Fibroblast of skin of left biceps (primary cell): Measurements from ENCODE around the gene AMZ1.
"Not testable (repeated sequence)": the region's sequence is repeated elsewhere in the genome, so short reads cannot be mapped to it uniquely, and the experiment has no call there.

Experiments
- DNase-seq, 2 experiments: peaks; one replicate each; pipeline ENCODE4 v3.0.0-alpha.2; 2013; ENCODE audit warnings: low read depth in 2 of 2

The AMZ1 gene

DNA sequence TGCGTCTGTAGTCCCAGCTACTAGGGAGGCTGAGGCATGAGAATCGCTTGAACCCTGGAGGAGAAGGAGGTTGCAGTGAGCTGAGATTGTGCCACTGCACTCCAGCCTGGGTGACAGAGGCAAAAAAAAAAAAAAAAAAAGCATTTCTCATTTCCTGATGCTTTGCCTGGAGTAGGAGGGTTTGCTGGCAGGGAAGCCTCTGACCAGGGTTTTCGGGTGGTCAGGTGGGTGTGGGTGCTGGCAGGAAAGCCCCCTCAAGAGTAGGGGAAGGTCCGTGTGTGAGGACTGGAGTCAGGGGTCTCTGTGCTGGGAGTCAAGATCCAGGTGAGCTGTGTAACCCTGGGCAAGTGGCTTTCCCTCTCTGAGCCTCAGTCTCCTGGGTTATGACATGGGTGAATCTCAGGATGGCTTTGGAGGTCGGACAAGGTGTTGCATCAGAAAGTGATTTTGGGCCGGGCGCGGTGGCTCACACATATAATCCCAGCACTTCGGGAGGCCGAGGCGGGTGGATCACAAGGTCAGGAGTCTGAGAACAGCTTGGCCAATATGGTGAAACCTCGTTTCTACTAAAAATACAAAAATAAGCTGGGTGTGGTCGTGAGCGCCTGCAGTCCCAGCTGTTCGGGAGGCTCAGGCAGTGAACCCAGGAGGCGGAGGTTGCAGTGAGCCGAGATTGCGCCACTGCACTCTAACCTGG is 3.2 kb downstream of the AMZ1 start:
- no peak for DNase-seq

DNA sequence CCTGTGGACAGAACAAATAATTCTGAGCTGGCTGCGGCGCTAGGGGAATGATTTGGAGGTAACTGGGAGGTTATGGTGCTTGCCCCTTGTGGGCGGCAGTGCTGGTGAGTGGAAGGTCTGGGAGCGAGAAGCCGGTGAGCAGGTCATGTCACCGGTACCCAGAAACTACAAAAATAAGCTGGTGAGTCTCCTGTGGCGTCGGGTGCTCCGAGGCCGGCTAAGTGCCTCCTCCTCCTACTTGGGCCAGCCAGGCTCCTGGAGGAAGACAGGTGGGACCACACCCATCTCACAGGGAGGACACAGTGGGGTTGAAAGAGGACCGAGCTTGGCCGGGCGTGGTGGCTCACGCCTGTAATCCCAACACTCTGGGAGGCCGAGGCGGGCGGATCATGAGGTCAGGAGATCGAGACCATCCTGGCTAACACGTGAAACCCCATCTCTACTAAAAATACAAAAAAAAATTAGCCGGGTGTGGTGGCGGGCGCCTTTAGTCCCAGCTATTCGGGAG is 4.0 kb downstream of the AMZ1 start:
- not testable (repeated sequence) for DNase-seq

GRCh38 chr7:2692543-2692942 is 4.5 kb downstream of the AMZ1 start:
- no peak for DNase-seq

GRCh38 chr7:2693420-2694121 is 5.6 kb downstream of the AMZ1 start:
- DNase-seq, result not testable (repeated sequence)

- not testable (repeated sequence) for DNase-seq
Measured at GRCh38 chr7:2694122-2694436, 6.1 kb downstream of the AMZ1 start.

DNA sequence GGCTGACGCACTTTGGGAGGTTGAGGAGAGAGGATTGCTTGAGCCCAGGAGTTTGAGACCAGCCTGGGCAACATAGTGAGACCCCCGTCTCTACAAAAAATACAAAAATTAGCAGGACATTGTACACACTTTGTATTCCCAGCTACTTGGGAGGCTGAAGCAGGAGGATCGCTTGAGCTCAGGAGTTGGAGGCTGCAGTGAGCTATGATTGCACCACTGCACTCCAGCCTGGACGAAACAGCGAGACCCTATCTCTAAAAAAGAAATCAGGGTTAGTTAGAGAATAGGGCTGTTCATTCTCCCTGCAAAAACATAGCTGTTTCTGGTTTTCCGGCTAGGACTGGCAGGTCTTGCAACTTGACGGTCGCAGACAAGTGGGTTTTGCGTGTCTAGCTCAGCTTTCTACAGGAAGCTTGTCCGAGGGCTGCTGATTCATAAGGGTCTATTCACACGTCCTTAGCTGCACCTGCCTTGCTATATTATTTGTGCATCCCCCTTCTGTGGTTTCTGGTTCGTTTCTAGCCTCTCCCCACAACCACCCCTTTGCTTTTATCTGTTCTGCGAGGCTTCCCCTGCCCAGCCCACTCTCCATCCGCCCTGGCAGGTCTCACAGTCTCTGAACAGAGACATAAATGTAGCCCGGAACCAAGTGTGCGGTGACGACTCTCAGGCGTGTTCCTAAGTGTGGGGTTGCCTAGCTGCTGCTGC is 10.7 kb downstream of the AMZ1 start:
- no peak for DNase-seq

DNA sequence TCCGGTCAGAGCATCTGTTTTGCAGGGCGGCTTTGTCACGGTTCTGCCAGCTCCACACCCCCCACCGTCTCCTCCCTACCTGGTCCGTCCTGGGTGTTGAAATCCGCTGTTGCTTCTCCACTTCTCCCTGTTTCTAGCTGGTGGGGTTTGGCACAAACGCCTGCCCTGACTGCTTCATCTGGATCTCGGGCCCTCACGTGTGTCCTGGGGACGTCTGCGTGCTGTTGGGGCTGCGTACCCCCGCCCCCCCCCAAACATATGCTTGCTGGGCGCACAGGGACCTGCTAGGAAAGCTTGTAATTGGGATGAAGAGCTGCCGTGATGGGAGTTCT is 11.3 kb downstream of the AMZ1 start:
- DNase-seq, result no peak

DNA sequence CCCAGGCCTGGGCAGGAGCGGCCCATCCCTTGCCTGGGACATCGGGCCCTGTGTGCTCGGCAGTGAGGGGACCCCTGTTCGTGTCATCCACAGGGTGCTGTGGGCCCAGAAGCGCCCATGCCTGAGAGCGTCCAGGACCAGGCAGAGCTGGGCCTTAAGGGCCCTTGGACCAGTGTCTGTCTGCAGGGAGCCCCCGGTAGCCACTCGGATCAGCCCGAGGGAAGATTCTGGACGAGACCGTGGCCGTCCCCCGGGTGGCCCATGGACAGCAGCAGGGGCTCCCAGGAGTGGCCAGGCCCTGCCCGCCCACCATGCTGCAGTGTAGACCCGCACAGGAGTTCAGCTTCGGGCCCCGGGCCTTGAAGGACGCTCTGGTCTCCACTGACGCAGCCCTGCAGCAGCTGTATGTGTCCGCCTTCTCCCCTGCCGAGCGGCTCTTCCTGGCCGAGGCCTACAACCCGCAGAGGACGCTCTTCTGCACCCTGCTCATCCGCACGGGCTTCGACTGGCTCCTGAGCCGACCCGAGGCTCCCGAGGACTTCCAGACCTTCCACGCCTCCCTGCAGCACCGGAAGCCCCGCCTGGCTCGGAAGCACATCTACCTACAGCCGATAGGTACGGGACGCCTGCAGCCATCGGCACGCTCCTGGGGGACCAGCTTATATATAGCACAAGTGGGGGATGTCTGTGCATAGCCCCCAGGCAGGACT is 12.3 kb downstream of the AMZ1 start:
- no peak for DNase-seq

DNA sequence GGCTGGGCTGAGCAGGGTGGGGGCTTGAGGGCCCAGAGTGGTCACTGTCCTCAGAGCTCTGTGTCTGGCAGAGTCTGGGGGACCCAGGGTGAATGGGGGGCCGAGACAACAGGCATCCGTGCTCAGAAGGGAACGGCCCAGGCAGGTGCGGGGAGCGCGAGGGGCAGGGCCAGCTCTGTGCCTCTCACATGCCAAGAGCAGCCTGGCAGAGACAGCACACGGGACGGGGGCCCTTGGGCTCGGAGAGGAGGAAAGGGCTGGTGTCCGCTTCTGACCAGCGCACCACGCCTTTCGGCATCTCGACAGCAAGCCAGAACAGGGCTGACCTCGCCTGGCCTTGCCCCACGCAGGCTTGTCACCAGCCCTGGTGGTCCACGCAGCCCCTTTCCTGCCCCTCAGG is 13.4 kb downstream of the AMZ1 start:
- DNase-seq, result no peak

- no peak for DNase-seq
Measured at GRCh38 chr7:2701832-2702593, 14.0 kb downstream of the AMZ1 start.

GRCh38 chr7:2702594-2702957 is 14.6 kb downstream of the AMZ1 start:
- no peak for DNase-seq

- no peak for DNase-seq
Measured at GRCh38 chr7:2705371-2706096, 17.5 kb downstream of the AMZ1 start.

GRCh38 chr7:2706685-2707126 is 18.7 kb downstream of the AMZ1 start:
- DNase-seq, result no peak

GRCh38 chr7:2707481-2707880 is 19.5 kb downstream of the AMZ1 start:
- no peak for DNase-seq

DNA sequence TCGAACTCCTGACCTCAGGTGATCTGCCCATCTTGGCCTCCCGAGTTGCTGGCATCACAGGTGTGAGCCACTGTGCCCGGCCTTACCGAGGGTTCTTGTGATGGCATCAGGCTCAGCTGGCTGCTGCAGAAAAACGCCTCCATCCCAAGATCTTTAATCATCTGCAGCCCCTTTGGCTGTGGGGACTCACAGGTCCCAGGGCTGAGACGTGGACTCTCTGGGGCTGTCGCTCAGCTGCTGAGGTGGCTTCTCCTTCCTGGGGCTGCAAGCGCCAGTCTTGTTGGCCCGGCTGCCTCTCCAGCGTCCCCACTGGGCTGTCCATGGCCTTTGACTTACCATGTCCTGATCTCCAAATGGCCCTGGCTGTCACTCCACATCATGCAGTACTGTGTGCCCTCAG is 20.0 kb downstream of the AMZ1 start:
- DNase-seq, result no peak

DNA sequence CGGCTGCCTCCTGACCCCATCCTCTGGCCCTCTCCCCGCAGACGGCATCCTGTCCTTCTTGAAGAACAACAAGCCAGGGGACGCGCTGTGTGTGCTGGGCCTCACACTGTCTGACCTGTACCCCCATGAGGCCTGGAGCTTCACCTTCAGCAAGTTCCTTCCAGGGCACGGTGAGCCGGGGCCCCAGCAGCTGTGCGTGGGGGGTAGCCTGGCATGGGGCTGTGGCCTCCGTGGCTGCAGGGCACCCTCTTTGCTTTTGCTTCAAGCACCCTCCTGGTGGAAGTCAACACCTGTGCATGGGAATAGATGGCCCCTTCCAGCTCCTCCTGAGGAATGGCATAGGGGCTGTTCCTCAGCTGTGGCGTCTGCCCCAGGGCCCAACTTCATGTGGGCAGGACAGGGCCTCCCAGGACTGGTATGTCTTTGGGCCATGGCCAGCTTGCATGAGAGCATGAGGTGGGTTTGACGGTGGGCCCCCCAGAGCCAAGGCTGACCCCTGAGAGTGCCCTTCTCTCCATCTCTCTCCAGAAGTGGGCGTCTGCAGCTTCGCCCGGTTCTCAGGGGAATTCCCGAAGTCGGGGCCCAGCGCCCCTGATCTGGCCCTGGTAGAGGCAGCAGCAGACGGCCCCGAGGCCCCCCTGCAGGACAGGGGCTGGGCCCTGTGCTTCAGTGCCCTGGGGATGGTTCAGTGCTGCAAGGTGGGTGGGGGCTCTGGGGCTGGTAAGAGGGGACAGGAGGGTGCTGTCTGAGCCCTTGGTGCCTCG is 20.7 kb downstream of the AMZ1 start:
- no peak for DNase-seq

DNA sequence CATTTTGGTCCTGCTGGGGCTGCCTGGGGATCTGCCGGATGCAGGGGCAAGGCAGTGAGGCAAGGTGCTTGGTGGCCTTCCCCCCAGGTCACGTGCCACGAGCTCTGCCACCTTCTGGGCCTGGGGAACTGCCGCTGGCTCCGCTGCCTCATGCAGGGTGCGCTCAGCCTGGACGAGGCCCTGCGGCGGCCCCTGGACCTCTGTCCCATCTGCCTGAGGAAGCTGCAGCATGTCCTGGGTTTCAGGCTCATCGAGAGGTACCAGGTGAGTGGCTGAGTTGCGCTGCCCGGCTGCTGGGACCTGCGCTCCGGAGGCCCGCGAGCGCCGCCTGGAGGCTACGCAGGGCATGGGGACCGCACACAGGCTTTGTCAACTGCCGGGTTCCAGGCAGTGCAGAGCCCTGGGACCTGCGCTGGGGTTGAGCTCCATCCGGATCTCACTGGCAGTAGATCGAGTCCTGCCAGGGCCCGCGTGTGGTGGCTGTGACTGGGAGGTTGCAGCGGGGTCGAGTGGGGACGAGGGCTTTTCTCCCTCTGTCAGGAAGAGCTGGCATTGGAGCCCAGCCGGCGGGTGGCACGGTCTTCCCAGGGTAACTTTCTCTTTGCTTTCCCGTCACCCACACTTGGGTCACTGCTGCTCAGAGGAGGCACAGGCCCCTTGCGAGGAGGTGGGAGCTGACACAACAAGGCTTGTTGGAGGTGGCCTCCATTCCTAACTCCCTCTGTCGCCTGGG is 21.7 kb downstream of the AMZ1 start:
- DNase-seq, result no peak

- DNase-seq, result no peak
Measured at GRCh38 chr7:2710286-2710655, 22.3 kb downstream of the AMZ1 start.

- DNase-seq, result no peak
Measured at GRCh38 chr7:2710901-2711551, 23.0 kb downstream of the AMZ1 start.
